Right ventricle myocardium inferior (tissue), 1 donor: ENCODE measurements around the gene SMPD3. TPM values are rescaled to one million over a fixed set of nuclear protein-coding genes. Genes with fewer than 3 reads are reported as not detected.

ENCODE experiments used
- ATAC-seq: fragments of 200-7000 bp; cut with Tn5 transposase; one replicate; pipeline ENCODE4 v1.9.1; 2020; ENCODE audit warnings: mild to moderate bottlenecking, moderate library complexity
- DNase-seq: peaks from one replicate; pipeline ENCODE4 v3.0.0; 2021; ENCODE audit errors: missing footprints
- intact Hi-C: fragments of 100-400 bp; cut with DNase I; formaldehyde crosslinking; loops from one replicate; pipeline ENCODE4 v1.11.0; 2022
- total RNA-seq: library from RNA; stranded (reverse); fragmentation: NEBNext Ultra II Directional; extraction: Animal tissue kit (Norgen Biotek cat#: 25700); gene quantifications from one replicate; pipeline ENCODE4 v1.2.1, GENCODE V29; 2021
- donor health status: DM: no; HTN: yes; CAD: no; lungs with severe emphysema.

Gene SMPD3
- total RNA-seq, 1 donor from 2014 or later, result 0.38 TPM

- DNase-seq, result peak; percentile 26
- intact Hi-C loops, result loop anchor here (5.0 kb wide), 1 partner anchor 116 kb away; no protein-coding TSS in a partner anchor
These were observed 52.5 kb downstream of the SMPD3 start for GRCh38 chr16:68395815-68396214.

GRCh38 chr16:68395167-68395786 is 53.0 kb downstream of the SMPD3 start:
- ATAC-seq (no peak), DNase-seq (peak; percentile 7)
- intact Hi-C loops, result loop anchor here (5.0 kb wide), 1 partner anchor 117 kb away; no protein-coding TSS in a partner anchor

More at GRCh38 chr16:68395815-68396214, 52.5 kb downstream of the SMPD3 start:
- no peak for ATAC-seq

GRCh38 chr16:68393333-68393732 is 55.0 kb downstream of the SMPD3 start:
- no peak for ATAC-seq
- intact Hi-C loops, result no loop called here
- peak; percentile 41 for DNase-seq

GRCh38 chr16:68389750-68390371 is 58.4 kb downstream of the SMPD3 start:
- DNase-seq (peak; percentile 28), ATAC-seq (no peak)
- intact Hi-C loops, result no loop called here

- peak; percentile 56 for DNase-seq
- intact Hi-C loops, result no loop called here
- no peak for ATAC-seq
These were observed 59.3 kb downstream of the SMPD3 start for GRCh38 chr16:68389006-68389405.

GRCh38 chr16:68388124-68388523 is 60.2 kb downstream of the SMPD3 start:
- intact Hi-C loops, result no loop called here
- DNase-seq, result peak; percentile 35
- peak; percentile 33 for ATAC-seq

- DNase-seq (peak; percentile 58), ATAC-seq (peak; percentile 32)
- intact Hi-C loops, result no loop called here
These were observed 61.0 kb downstream of the SMPD3 start for GRCh38 chr16:68387301-68387700.

- ATAC-seq, result no peak
- DNase-seq, result peak; percentile 6
- intact Hi-C loops, result no loop called here
These were observed 61.7 kb downstream of the SMPD3 start for GRCh38 chr16:68386628-68387027.

- DNase-seq (no peak), ATAC-seq (no peak)
- intact Hi-C loops, result no loop called here
These were observed 62.9 kb downstream of the SMPD3 start for GRCh38 chr16:68385371-68385770.

GRCh38 chr16:68384288-68385161 is 63.8 kb downstream of the SMPD3 start:
- intact Hi-C loops, result no loop called here
- peak; percentile 18 for DNase-seq
- no peak for ATAC-seq

- ATAC-seq (no peak), DNase-seq (peak; percentile 28)
- intact Hi-C loops, result no loop called here
These were observed 64.5 kb downstream of the SMPD3 start for GRCh38 chr16:68383858-68384257.

GRCh38 chr16:68382296-68382718 is 66.0 kb downstream of the SMPD3 start:
- peak; percentile 17 for DNase-seq
- ATAC-seq, result no peak
- intact Hi-C loops, result no loop called here

GRCh38 chr16:68381363-68381724 is 67.0 kb downstream of the SMPD3 start:
- intact Hi-C loops, result no loop called here
- ATAC-seq (no peak), DNase-seq (peak; percentile 7)

GRCh38 chr16:68380676-68381362 is 67.5 kb downstream of the SMPD3 start:
- ATAC-seq (no peak), DNase-seq (peak; percentile 31)
- intact Hi-C loops, result no loop called here

GRCh38 chr16:68380348-68380670 is 68.0 kb downstream of the SMPD3 start:
- ATAC-seq (no peak), DNase-seq (no peak)
- intact Hi-C loops, result no loop called here

GRCh38 chr16:68379472-68380347 is 68.6 kb downstream of the SMPD3 start:
- intact Hi-C loops, result no loop called here
- DNase-seq (peak; percentile 25), ATAC-seq (no peak)

- no peak for ATAC-seq
- intact Hi-C loops, result no loop called here
- DNase-seq, result peak; percentile 37
These were observed 69.6 kb downstream of the SMPD3 start for GRCh38 chr16:68378436-68379415.
